GM19238 (cell line): Measurements from ENCODE around the gene OR7A10.
"Not testable (repeated sequence)": the region's sequence is repeated elsewhere in the genome, so short reads cannot be mapped to it uniquely, and the experiment has no call there.

Experiments
- DNase-seq: peaks from one replicate; pipeline ENCODE4 v3.0.0; 2011; ENCODE audit warnings: low spot score; ENCODE audit not compliant: insufficient read length

Gene OR7A10

DNA sequence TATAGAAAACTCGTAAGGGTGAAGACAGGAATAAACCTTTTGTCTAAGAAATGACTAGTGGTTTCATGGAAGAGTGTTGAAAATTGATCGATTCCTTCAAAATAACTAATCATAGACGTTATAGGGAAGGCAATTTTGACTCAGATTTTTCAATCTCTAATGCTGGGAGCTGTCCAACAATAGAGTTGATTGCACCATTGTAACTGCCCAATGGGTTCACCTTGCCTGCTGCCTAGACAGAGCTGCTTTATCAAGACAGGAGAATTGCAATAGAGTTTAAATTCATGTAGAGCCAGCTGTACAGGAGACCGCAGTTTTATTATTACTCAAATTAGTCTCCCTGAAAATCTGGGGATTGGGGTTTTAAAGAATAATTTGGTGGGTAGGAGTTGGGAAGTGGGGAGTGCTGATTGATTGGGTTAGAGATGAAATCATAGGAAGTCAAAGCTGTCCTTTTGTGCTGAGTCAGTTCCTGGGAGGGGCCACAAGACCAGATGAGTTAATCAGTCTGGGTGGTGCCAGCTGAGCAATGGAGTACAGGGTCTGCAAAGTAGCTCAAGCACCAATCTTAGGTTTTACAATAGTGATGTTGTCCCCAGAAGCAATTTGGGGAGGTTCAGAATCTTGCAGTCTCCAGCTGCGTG is 53.5 kb downstream of the OR7A10 start:
- DNase-seq, result no peak

DNA sequence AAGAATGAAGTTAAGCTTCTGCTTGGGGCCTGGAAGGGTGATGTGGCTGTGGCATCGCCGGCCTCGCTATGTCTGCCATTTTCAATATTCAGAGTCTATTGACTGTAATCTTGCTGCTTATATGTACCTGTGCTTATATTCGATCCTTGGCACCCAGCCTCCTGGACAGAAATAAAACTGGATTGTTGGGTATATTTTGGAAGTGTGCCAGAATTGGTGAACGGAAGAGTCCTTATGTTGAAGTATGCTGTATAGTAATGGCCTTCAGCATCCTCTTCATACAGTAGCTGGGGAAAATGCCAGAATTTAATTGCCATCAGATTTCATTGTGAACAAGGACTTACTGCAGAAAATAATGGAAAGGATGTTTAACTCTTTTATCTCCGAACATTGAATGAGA is 56.5 kb downstream of the OR7A10 start:
- DNase-seq, result not testable (repeated sequence)
